Thoracic aorta endothelial cell (primary cell): ENCODE measurements around the gene IDS. TPM values are rescaled to one million over a fixed set of nuclear protein-coding genes. Genes with fewer than 3 reads are reported as not detected.

ENCODE experiments used
- total RNA-seq: library from RNA; depleted of rRNA; stranded (reverse); fragments of >200 nt; gene quantifications from 2 replicates; pipeline ENCODE4 v1.2.3, GENCODE V29; 2012

The IDS gene, protein sequence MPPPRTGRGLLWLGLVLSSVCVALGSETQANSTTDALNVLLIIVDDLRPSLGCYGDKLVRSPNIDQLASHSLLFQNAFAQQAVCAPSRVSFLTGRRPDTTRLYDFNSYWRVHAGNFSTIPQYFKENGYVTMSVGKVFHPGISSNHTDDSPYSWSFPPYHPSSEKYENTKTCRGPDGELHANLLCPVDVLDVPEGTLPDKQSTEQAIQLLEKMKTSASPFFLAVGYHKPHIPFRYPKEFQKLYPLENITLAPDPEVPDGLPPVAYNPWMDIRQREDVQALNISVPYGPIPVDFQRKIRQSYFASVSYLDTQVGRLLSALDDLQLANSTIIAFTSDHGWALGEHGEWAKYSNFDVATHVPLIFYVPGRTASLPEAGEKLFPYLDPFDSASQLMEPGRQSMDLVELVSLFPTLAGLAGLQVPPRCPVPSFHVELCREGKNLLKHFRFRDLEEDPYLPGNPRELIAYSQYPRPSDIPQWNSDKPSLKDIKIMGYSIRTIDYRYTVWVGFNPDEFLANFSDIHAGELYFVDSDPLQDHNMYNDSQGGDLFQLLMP
- total RNA-seq = 31.5 and 38.4 TPM in 2 replicates

GRCh38 chrX:149504915-149505651, at the start of gene IDS:
Gene IDS (minus strand): TSS chrX:149505306. CDS start chrX:149505137, 169 bp downstream.

DNA sequence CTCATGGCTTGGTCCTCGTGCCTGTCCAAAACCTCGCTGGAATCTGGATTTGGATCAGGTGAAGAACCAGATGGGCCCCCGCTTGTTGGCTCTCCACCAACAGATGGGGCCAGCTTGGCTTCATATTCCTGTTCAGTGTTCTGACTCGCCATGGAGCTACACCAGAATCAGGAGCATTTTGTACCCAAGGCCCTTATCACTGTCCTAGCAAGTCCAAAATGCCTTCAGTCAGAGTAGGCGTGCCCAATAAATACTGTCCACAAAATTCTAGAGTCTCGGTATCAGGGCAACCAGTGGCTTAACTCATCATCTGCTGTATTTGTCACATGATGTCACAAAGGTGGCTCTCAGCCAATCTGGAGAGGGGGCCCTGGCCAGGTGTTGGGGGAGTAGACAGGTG, 44.6 kb upstream of the IDS start, which contains the start of gene HSFX3:
Gene HSFX3, minus strand, starts transcription at position 224 of the 400 bp plus-strand sequence. Its CDS starts 72 bp downstream, at position 152.

DNA sequence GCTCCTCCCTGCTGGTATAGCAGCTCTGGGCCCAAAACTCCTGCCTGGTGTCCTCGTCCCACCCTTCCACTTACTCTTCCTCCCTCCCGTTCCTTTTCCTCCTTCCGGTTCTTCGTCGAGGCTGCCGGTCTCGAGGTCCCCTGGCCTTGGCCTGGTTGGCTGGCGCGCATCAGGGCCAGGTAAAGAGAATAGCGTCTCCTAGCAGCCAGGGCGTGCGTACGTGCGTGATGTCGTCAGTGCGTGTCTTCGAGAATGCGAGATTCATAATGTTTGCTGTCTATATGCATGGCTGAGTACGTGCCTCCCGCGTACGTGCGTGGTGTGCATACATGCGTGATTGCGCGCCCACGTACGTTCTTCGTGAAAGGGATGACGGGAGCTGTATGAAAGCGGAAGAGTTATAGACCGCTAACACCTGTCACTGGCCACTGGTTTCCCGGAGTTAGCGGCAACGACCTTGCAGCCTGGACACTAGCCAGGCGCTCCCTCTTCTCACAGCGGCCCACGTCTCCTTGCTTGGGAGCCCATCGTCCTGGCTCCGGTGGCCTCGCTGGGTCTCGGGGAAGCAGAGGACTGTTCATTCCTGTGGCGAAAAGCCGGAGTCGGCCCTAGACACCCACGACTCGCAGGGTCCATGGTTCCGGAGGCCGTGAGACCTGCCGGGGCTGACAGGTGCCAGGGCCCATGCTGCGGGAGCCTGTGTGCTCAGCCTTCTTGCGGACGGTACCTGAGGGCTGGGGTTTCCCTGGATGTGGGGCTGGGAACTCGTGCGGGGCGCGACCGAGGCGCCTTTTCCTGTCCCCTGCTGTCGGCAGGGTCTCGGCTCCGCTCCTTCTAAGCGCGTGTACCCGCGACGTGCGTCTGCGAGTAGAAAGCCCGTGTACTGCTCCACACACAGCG, 35.8 kb upstream of the IDS start, which contains the start of gene EOLA1:
Gene EOLA1, plus strand, starts transcription at position 392 of the 900 bp plus-strand sequence. CDS start 4,619 bp downstream, outside the sequence.

Other genes with a start within 250 kb of the IDS start
- gene EOLA1, start 35.7 kb upstream of the IDS start, total RNA-seq = 11.8 and 12.1 TPM in 2 replicates
- gene HSFX3, start 44.6 kb upstream of the IDS start, total RNA-seq = not detected in 2 replicates
- gene MAGEA9B, start 82.2 kb upstream of the IDS start, total RNA-seq = not detected in 2 replicates
- gene HSFX2, start 90.0 kb upstream of the IDS start, total RNA-seq = 0.13 TPM in 1 of 2 replicates, not detected in the other
- 12.5 and 13.0 TPM in 2 replicates for gene TMEM185A, start 126.5 kb upstream of the IDS start, total RNA-seq
- gene MAGEA11, start 206.8 kb upstream of the IDS start, total RNA-seq = not detected in 2 replicates